IMR-90 (cell line): ENCODE results near the gene NLGN1. TPM values are rescaled to one million over a fixed set of nuclear protein-coding genes. Genes with fewer than 3 reads are reported as not detected.

Experiments
- ATAC-seq: fragments of 200-7000 bp; cut with Tn5 transposase; 2 replicates; pipeline ENCODE4 v1.9.1; 2020; ENCODE audit warnings: low read depth, mild to moderate bottlenecking, moderate library complexity
- BruUV-seq: library from RNA; stranded (reverse); fragments of 400-500 nt; replicated peaks from 2 replicates; lab custom pipeline; 2021; lab: Mats Ljungman, UMichigan
- CTCF ChIA-PET: fragments of 300-600 bp; formaldehyde crosslinking; extraction: SDS; loops from one replicate; lab custom pipeline; 2021; ENCODE audit warnings: antibody characterized with exemption; lab: Yijun Ruan, JAX
- POLR2A ChIA-PET: fragments of 300-600 bp; sonication (Branson Sonifier 250); formaldehyde crosslinking; loops from one replicate; lab custom pipeline; 2022; ENCODE audit warnings: antibody characterized with exemption; ENCODE audit not compliant: unreplicated experiment; lab: Charles Lee
- DNase-seq: peaks from one replicate; pipeline ENCODE4 v3.0.0; 2013
- H2AFZ ChIP-seq: replicated peaks from 2 replicates; pipeline ENCODE3; 2013; ENCODE audit warnings: low read length, mild to moderate bottlenecking; ENCODE audit not compliant: poor library complexity
- H2AK5ac ChIP-seq: 2 replicates; pipeline ENCODE4 v1.6.1; 2013; ENCODE audit warnings: low read depth, low read length, inconsistent platforms
- H2AK9ac ChIP-seq: replicated peaks from 2 replicates; pipeline ENCODE3; 2013; ENCODE audit warnings: mild to moderate bottlenecking, low read depth, low read length, moderate library complexity; ENCODE audit not compliant: poor library complexity
- H2BK120ac ChIP-seq: 2 replicates; pipeline ENCODE4 v1.6.1; 2013; ENCODE audit warnings: low read depth, low read length, inconsistent platforms
- H2BK15ac ChIP-seq: 3 replicates; pipeline ENCODE4 v1.6.1; 2013; ENCODE audit warnings: low read depth, low read length, inconsistent platforms
- H2BK20ac ChIP-seq: 2 replicates; pipeline ENCODE4 v1.6.1; 2013; ENCODE audit warnings: low read depth, mild to moderate bottlenecking, inconsistent platforms, low read length, moderate library complexity
- H2BK5ac ChIP-seq: 2 replicates; pipeline ENCODE4 v1.6.1; 2013; ENCODE audit warnings: mild to moderate bottlenecking, low read depth, low read length, inconsistent platforms; ENCODE audit not compliant: poor library complexity, severe bottlenecking
- H3K14ac ChIP-seq: replicated peaks from 2 replicates; pipeline ENCODE4 v1.6.1; 2013; ENCODE audit warnings: low read depth, low read length, inconsistent platforms
- H3K18ac ChIP-seq: 2 replicates; pipeline ENCODE4 v1.6.1; 2013; ENCODE audit warnings: low read depth, low read length, control low read depth
- H3K23ac ChIP-seq: 2 replicates; pipeline ENCODE4 v1.6.1; 2013; ENCODE audit warnings: low read depth, low read length, inconsistent platforms
- H3K27ac ChIP-seq: 2 replicates; pipeline ENCODE4 v1.5.1; 2013; ENCODE audit warnings: mild to moderate bottlenecking, control low read depth, low read length; ENCODE audit not compliant: insufficient read depth
- H3K27me3 ChIP-seq: 2 replicates; pipeline ENCODE4 v1.6.1; 2013; ENCODE audit warnings: low read length; ENCODE audit not compliant: control insufficient read depth, insufficient read depth
- H3K36me3 ChIP-seq: 2 replicates; pipeline ENCODE4 v1.6.1; 2013; ENCODE audit warnings: low read length, mixed read lengths; ENCODE audit not compliant: control insufficient read depth, insufficient read depth
- H3K4ac ChIP-seq: 2 replicates; pipeline ENCODE4 v1.6.1; 2013; ENCODE audit warnings: low read depth, low read length, inconsistent platforms
- H3K4me1 ChIP-seq: 2 replicates; pipeline ENCODE4 v1.6.1; 2013; ENCODE audit warnings: low read length, mixed read lengths; ENCODE audit not compliant: control insufficient read depth, insufficient read depth
- H3K4me2 ChIP-seq: 2 replicates; pipeline ENCODE4 v1.6.1; 2013; ENCODE audit warnings: low read depth, mild to moderate bottlenecking, control low read depth, low read length, moderate library complexity
- H3K4me3 ChIP-seq: 2 replicates; pipeline ENCODE4 v1.5.1; 2013; ENCODE audit warnings: low read depth, mild to moderate bottlenecking, control low read depth, low read length, moderate library complexity; ENCODE audit not compliant: insufficient read depth
- H3K56ac ChIP-seq: 2 replicates; pipeline ENCODE4 v1.6.1; 2013; ENCODE audit warnings: low read length, inconsistent platforms; ENCODE audit not compliant: insufficient read depth; ENCODE audit errors: extremely low read depth
- H3K79me1 ChIP-seq, 2 experiments: 2 replicates each; pipeline ENCODE4 v1.6.1; 2013; ENCODE audit warnings: low read length in 2 of 2, inconsistent platforms in 1 of 2, low read depth in 1 of 2
- H3K9ac ChIP-seq: 2 replicates; pipeline ENCODE4 v1.6.1; 2013; ENCODE audit warnings: low read depth, low read length, control low read depth
- H3K9me1 ChIP-seq: 2 replicates; pipeline ENCODE4 v1.6.1; 2013; ENCODE audit warnings: low read length, inconsistent platforms; ENCODE audit not compliant: insufficient read depth
- H3K9me3 ChIP-seq: 2 replicates; pipeline ENCODE4 v1.6.1; 2013; ENCODE audit warnings: low read length; ENCODE audit not compliant: control insufficient read depth, insufficient read depth
- H4K20me1 ChIP-seq: 2 replicates; pipeline ENCODE4 v1.6.1; 2013; ENCODE audit warnings: low read length, inconsistent platforms; ENCODE audit not compliant: insufficient read depth
- H4K5ac ChIP-seq: 2 replicates; pipeline ENCODE4 v1.6.1; 2013; ENCODE audit warnings: mild to moderate bottlenecking, low read depth, low read length, control low read depth
- H4K8ac ChIP-seq, 2 experiments: 2 replicates each; pipeline ENCODE4 v1.6.1; 2013; ENCODE audit warnings: low read depth in 2 of 2, low read length in 2 of 2, control low read depth in 1 of 2, inconsistent platforms in 1 of 2
- H4K91ac ChIP-seq: 2 replicates; pipeline ENCODE4 v1.6.1; 2013; ENCODE audit warnings: low read depth, low read length, inconsistent platforms; ENCODE audit not compliant: insufficient read depth
- MAZ ChIP-seq: IDR thresholded peaks from 2 replicates; pipeline ENCODE4 v1.6.1; 2012; ENCODE audit warnings: low read depth, mild to moderate bottlenecking, low read length, improper control_type of control experiment, moderate library complexity, borderline replicate concordance
- RCOR1 ChIP-seq: IDR thresholded peaks from 2 replicates; pipeline ENCODE4 v1.6.1; 2012; ENCODE audit warnings: mild to moderate bottlenecking, low read length, improper control_type of control experiment; ENCODE audit not compliant: insufficient replicate concordance
- WGBS, 2 experiments: methylation state at CpG; one replicate each; pipeline versions ENCODE4 v1.1.5 to v1.1.7; 2013; ENCODE audit warnings: missing lambda C conversion rate in 2 of 2; ENCODE audit not compliant: insufficient read length in 1 of 2; ENCODE audit errors: extremely low coverage in 2 of 2; 5-methylcytosine and 5-hydroxymethylcytosine counted together
- dilution Hi-C: fragments of 300-500 bp; cut with HindIII; formaldehyde crosslinking; loops from one replicate; pipeline ENCODE4 v1.14.3; 2018; ENCODE audit warnings: low sequenced_read_pairs; ENCODE audit not compliant: unreplicated experiment
- in situ Hi-C: fragments of 300-500 bp; cut with MboI; formaldehyde crosslinking; loops from 3 replicates; pipeline ENCODE4 v1.14.3; 2019; ENCODE audit warnings: low sequenced_read_pairs, inconsistent platforms, mixed read lengths
- intact Hi-C: fragments of 100-400 bp; cut with micrococcal nuclease; formaldehyde crosslinking; loops from 2 replicates; pipeline ENCODE4 v1.10.0; 2022
- polyA plus RNA-seq, 3 experiments: library from polyadenylated mRNA; depleted of rRNA; stranded (reverse); fragments of >200 nt; gene quantifications; 2 replicates each; pipeline ENCODE4 v1.2.3, GENCODE V29; 2012; ENCODE audit warnings: low replicate concordance in 1 of 3
- total RNA-seq: library from RNA; depleted of rRNA; stranded (reverse); fragments of >200 nt; gene quantifications from 2 replicates; pipeline ENCODE4 v1.2.3, GENCODE V29; 2012

NLGN1 gene
- total and polyA plus RNA-seq, 2 of the 4 experiments (the other 2 are of a cell fraction) = 1.8 to 12.5 TPM

GRCh38 chr3:174303907-174304560, 906.5 kb downstream of the NLGN1 start:
- ChIA-PET CTCF (no interaction called here), POLR2A (interaction anchor here (0.6 kb wide), 1 partner anchor 11 kb away, joined by 3 read pairs; no protein-coding TSS in a partner anchor)
- no peak overlapping the region for H3K14ac ChIP-seq
- no CpG with 5 or more reads among the region's 2 CpGs for WGBS, 2 experiments
- no peaks in the 10 kb centered on the region for H3K79me1 ChIP-seq
- no peak overlapping the region; the same call in 1 of the 2 replicates for H2BK120ac ChIP-seq
- H3K27me3 ChIP-seq = no peaks in the 10 kb centered on the region
- ATAC-seq (no peak), DNase-seq (no peak)
- H4K20me1 ChIP-seq = no peaks in the 10 kb centered on the region
- no peaks in the 10 kb centered on the region for H3K36me3 ChIP-seq
- H2BK5ac ChIP-seq = no peak overlapping the region
- no peak overlapping the region for H2AK9ac ChIP-seq
- no peaks in the 10 kb centered on the region for H3K9me3 ChIP-seq
- no peak overlapping the region for H4K91ac ChIP-seq
- H3K4me3 ChIP-seq = no peak overlapping the region
- no peak overlapping the region for H4K8ac ChIP-seq
- no peaks in the 10 kb centered on the region; the same call in 1 of the 2 replicates for H3K4me1 ChIP-seq
- no peak overlapping the region for H2BK15ac ChIP-seq
- no peak overlapping the region for H3K56ac ChIP-seq
- no peaks in the 10 kb centered on the region for H3K9me1 ChIP-seq
- no TSS peak for BruUV-seq
- H3K23ac ChIP-seq = no peak overlapping the region
- no peak overlapping the region for H4K5ac ChIP-seq
- no peak overlapping the region for H3K4me2 ChIP-seq
- dilution Hi-C loops = no loop called here
- H3K18ac ChIP-seq = no peak overlapping the region
- no peak overlapping the region for H2AFZ ChIP-seq
- no peak overlapping the region for H3K9ac ChIP-seq
- TF ChIP-seq RCOR1 = no peak
- no peak for TF ChIP-seq MAZ
- no peak overlapping the region for H2BK20ac ChIP-seq
- intact Hi-C loops = no loop called here
- in situ Hi-C loops = no loop called here
- no peak overlapping the region for H3K27ac ChIP-seq
- H2AK5ac ChIP-seq = no peak overlapping the region
- H3K4ac ChIP-seq = no peak overlapping the region
